Motor neuron (in vitro differentiated cells): ENCODE data around the gene PTPRR. TPM values are rescaled to one million over a fixed set of nuclear protein-coding genes. Genes with fewer than 3 reads are reported as not detected.

Source experiments
- ATAC-seq, 8 experiments: fragments of 200-7000 bp; cut with Tn5 transposase; replicated peaks in 6 of 8; 2 replicates each; pipeline ENCODE4 v1.8.0; 2021; ENCODE audit warnings: mild to moderate bottlenecking in 8 of 8, moderate library complexity in 8 of 8
- H3K27ac ChIP-seq, 2 donors: fragments of 250-450 bp; sonication (Bioruptor Pico); 2 replicates each; pipeline ENCODE4 v1.9.0; 2021; ENCODE audit warnings: antibody characterized with exemption in 2 of 2, mild to moderate bottlenecking in 2 of 2, moderate library complexity in 1 of 2
- H3K4me1 ChIP-seq, 2 donors: fragments of 250-450 bp; sonication (Bioruptor Pico); replicated peaks in 1 of 2; 2 replicates each; pipeline ENCODE4 v1.6.1; 2021; ENCODE audit warnings: antibody characterized with exemption in 2 of 2, mild to moderate bottlenecking in 2 of 2, moderate library complexity in 1 of 2
- H3K4me3 ChIP-seq, 5 donors: fragments of 250-450 bp; sonication (Bioruptor Pico); 2 replicates each; pipeline ENCODE4 v1.9.0; 2021; ENCODE audit warnings: antibody characterized with exemption in 5 of 5, mild to moderate bottlenecking in 5 of 5, moderate library complexity in 4 of 5
- WGBS, 10 experiments: fragments of 450-650 bp; shearing (Covaris generic); methylation state at CpG; one replicate each; pipeline ENCODE4 v1.0.0; 2022; 5-methylcytosine and 5-hydroxymethylcytosine counted together
- in situ Hi-C, 9 experiments: fragments of 400-800 bp; cut with MboI; loops; one replicate each; pipeline ENCODE4 v1.15.0; 2021; ENCODE audit warnings: low sequenced_read_pairs in 9 of 9, low pct_unique_long_range_greater_than_20kb in 2 of 9; ENCODE audit not compliant: unreplicated experiment in 9 of 9
- total RNA-seq, 8 experiments: library from RNA; unstranded; fragments of 300-600 nt; gene quantifications; 2 replicates each; pipeline versions ENCODE4 v1.2.3 to v1.2.4, GENCODE V29; 2022

The PTPRR gene
- total RNA-seq, 8 experiments from 2014 or later, result 0.18 to 3.6 (median 2.1) TPM; not detected in 1

DNA sequence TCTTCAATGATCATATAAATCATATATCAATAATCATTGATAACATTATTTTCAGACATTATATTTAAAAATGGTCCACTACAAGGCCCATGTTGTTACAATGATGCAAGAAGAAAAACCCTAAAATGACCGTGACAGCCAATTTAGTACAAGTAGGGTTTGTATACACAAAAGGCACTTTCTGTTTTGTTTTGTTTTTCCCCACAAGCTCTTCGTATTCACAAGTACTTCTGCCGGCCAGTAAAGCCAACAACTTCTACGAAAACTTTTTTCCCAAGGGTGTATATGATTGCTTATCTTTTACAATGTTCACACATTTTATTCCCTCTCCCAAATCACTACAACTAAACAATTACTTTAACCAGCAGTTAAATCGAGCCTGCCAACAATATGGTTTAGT is 292.9 kb downstream of the PTPRR start:
- in situ Hi-C loops, result no loop called here
- H3K27ac ChIP-seq, result no peak overlapping the region
- 46 to 100% (median 85%) methylated on average over 1 to 5 of the region's 5 CpGs for WGBS, 10 experiments

DNA sequence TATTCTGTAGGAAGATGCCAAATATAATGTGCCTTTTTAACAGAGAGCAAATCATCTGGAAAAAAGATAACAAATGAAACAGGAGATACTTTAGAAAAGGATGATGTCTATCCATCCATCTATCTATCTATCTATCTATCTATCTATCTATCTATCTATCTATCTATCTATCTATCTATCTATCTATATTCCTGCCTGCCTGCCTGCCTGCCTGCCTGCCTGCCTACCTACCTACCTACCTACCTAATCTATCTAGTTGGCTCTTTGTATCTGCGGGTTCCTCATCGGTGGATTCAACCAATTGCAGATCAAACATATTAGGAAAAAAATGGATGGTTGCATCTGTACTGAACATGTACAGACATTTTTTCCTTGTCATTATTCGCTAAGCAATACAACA is 294.4 kb downstream of the PTPRR start:
- no peak overlapping the region for H3K4me3 ChIP-seq
- in situ Hi-C loops, result no loop called here
- no peaks in the 10 kb centered on the region for H3K4me1 ChIP-seq
- no peak overlapping the region for H3K27ac ChIP-seq
- no peak for ATAC-seq
- 40 to 100% (median 94%) methylated on average over 1 to 3 of the region's 3 CpGs; no CpG with 5 or more reads in 1 of the 10 experiments for WGBS, 10 experiments

More for the DNA sequence above, 292.9 kb downstream of the PTPRR start:
- no peak for ATAC-seq
- no peaks in the 10 kb centered on the region for H3K4me1 ChIP-seq
- no peak overlapping the region for H3K4me3 ChIP-seq

DNA sequence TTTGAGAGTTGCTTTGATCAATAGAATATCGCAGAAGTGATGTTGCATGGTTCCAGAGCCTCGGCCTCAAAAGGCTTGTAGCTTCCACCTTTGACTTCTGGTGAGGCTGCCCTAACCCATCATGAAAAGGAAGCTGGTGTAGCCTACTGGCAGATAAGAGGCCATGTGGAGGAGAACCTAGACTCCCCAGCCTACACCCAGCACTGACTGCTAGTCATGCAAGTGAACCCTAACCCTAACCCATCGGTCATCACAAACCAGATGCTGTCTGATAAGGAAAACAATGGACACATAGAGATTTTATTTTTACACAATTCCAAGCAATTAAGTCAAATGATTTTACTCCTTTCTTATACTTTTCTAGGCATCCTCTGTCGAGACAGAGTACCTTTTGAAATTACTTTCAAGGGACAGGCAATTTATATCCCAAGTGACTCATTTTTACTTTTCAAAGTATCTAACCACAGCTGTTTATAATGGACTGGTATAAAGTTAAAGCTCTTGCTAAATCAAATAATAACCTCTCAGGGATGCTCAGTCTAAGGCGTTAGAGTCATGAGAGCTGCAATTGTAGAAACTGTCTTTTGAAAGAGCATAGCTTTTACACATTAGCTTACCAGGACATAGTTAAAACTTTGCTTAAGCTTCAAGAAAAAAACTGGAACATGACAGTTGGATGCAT is 300.9 kb downstream of the PTPRR start:
- H3K4me1 ChIP-seq, result no peaks in the 10 kb centered on the region
- no peak overlapping the region for H3K27ac ChIP-seq
- WGBS, 10 experiments, result 54 to 100% (median 81%) methylated on average over 1 to 5 of the region's 5 CpGs
- in situ Hi-C loops, result no loop called here
- no peak for ATAC-seq
- H3K4me3 ChIP-seq, result no peak overlapping the region

DNA sequence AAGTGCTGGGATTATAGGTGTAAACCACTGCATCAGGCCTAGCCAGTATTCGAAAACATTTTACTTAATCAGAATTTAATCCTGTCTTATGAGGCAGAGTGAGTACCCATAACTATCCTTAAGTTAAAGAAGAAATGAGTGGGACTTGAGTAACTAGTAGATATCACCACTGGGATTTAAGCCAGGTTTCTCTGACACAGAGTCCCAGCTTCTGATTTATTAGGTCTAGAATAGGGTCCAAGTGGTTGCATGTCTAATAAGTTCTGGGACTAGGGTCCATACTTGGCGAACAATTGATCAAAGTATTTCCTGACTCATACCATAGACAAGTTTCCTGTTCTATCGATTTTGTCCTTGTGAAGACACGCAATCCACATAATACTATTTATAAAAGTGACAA is 302.2 kb downstream of the PTPRR start:
- 63 to 100% (median 92%) methylated on average over 1 to 4 of the region's 4 CpGs; no CpG with 5 or more reads in 1 of the 10 experiments for WGBS, 10 experiments
- in situ Hi-C loops, result no loop called here
- H3K4me1 ChIP-seq, result no peaks in the 10 kb centered on the region
- no peak for ATAC-seq
- no peak overlapping the region for H3K4me3 ChIP-seq
- H3K27ac ChIP-seq, result no peak overlapping the region

DNA sequence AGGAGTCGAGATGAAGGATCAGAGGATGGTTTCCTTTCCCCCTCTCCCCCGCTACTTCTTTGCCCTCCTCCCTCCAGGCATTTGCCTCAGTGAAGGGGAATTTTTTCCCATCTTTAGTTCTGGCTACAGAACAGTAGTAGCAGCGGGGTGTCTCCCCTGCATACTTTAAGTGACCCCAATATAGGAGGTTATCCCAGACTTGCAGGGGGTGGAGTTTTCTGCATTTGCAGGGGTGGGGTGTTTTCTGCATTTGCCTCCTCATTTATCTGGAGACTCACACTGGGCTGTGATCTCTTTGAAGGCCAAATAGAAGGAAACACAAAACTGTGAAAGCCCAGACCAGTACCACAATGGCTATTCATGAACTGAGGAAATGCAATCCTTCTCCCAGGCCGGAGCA is 303.1 kb downstream of the PTPRR start:
- no peak overlapping the region for H3K27ac ChIP-seq
- ATAC-seq, result peak in 2 of 8 experiments; percentile 29 to 35
- no peaks in the 10 kb centered on the region for H3K4me1 ChIP-seq
- in situ Hi-C loops, result no loop called here
- WGBS, 10 experiments, result 0 to 100% (median 37%) methylated on average over 1 of the region's 4 CpGs; no CpG with 5 or more reads in 4 of the 10 experiments
- H3K4me3 ChIP-seq, result no peak overlapping the region

DNA sequence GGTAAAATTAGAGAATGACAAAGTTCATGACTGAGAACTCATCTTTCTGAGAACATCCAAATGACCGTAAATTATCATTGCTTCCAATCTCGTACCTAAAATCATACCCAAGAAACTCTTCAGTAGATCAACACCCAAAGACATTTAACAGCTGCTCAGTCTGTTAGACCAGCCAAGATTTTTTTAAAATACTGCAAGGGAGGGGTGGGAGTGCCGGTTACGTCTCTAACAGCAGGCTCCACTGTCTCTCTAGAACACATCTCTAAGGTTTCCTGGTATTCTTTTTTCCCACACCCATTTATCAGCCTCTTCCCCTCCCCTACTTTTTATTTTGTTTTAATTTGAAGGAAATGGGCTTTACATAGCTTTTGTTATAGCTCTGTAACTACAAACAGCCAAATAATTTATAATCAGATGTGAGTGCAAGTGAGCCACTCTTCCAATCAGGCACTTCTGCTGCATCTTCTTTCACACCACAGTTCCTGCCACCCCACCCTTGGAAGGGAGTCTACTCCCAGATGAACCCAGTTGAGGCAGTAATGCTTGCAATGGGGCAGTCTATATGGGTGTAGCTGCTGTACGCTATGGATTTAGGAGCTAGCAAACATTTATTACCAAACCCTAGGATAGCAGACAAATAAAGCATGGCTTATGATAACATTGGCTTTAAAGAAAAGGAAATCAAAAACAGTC is 305.2 kb downstream of the PTPRR start:
- in situ Hi-C loops, result no loop called here
- H3K27ac ChIP-seq, result no peak overlapping the region
- peak in 2 of 8 experiments; percentile 60 to 76 for ATAC-seq

DNA sequence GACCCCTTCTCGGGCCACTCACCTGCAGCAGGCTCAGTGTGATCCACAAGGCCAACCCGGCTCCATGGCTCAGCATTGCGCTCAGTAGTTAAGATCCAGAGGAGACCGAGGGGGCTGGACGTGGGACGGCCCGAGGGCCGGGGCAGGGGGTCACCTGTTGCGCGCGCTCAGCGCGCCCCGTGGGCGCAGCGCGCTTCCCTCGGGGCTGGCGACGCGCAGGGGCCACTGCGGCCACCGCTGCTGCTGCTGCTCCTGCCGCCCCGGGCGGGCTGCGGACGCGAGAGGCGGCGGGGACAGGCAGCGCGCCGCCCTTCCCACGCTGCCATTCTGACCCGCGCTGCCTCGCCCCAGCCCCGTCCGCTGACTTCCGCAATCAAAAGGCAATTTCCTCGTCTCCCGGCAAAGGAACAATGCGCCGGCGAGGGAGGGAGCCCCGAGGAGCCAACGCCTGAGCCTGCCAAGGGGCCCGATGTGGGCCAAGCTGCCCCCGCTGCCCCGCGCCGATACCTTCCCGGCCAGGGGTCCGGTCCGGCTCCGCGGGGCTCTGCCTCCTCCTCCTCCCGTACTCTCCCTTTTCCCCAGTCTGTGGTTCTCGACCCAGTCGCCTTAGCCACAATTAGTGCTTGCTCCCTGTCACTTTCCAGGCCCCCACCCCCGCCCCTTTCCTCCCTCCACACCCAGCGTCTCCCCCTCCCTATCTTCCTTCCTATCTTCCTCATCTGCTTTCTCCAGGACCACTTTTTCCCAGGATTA is 310.6 kb downstream of the PTPRR start:
- in situ Hi-C loops, result no loop called here
- 0% methylated on average over 2 to 4 of the region's 63 CpGs; no CpG with 5 or more reads in 8 of the 10 experiments for WGBS, 10 experiments
- Histone ChIP-seq H3K4me3 (peak overlapping the region; percentile 32 to 47 (median 34)), H3K4me1 (peaks cover 4% of the 10 kb centered on the region in 2 donors), H3K27ac (no peak overlapping the region)
- ATAC-seq, result peak; percentile 77 to 97 (median 92)

More for the DNA sequence above, 305.2 kb downstream of the PTPRR start:
- WGBS, 10 experiments, result 14 to 92% (median 56%) methylated on average over 2 to 5 of the region's 5 CpGs; no CpG with 5 or more reads in 1 of the 10 experiments
- H3K4me3 ChIP-seq, result no peak overlapping the region
- no peaks in the 10 kb centered on the region for H3K4me1 ChIP-seq

DNA sequence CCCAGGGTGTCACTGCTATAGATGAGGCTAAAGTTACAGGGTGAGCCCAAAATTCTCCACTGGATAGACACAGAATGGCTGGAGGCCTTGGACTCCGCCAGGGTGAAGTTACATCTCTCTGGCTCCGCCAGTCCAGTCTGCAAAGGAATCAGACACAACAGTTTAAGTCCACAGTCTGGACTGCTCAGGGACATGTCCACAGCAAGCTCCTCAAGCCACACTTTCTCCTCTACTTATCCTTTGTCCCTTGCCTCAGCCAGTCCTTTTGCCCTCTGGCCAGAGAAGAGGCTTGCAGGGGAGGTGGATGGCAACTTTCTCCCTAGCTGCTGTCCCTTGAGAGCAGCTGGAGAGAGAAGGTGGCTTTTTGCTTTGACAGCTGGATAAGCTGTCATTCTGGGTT is 311.3 kb downstream of the PTPRR start:
- ATAC-seq, result peak in 7 of 8 experiments; percentile 8 to 35 (median 20)
- Histone ChIP-seq H3K27ac (no peak overlapping the region), H3K4me3 (peak overlapping the region in 4 of 5 donors; percentile 32 to 47 (median 38)), H3K4me1 (peaks cover 4% of the 10 kb centered on the region in 2 donors)
- in situ Hi-C loops, result no loop called here
- 100% methylated on average over 1 of the region's 2 CpGs; no CpG with 5 or more reads in 8 of the 10 experiments for WGBS, 10 experiments

DNA sequence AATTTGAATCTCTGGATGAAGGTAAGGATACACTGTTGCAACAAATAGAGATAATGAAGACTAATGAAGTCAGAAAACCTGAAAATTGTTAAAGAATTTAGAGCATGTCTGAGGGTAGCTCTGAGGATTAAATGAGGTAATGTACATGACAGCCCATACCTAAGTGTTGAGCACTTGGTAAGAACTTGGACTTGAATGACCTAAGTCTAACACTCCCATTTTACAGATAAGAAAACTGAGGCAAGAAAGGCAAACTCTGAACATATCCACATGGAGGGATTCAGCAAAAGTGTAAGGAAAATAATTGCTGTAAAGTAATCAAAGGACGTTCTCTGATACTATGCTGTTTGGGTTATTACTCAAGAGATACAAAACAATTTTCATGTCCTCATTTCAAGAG is 312.4 kb downstream of the PTPRR start:
- Histone ChIP-seq H3K4me3 (no peak overlapping the region), H3K27ac (no peak overlapping the region), H3K4me1 (peaks cover 4% of the 10 kb centered on the region in 2 donors)
- in situ Hi-C loops, result no loop called here
- WGBS, 10 experiments, result 29 to 100% (median 100%) methylated on average over 1 of the region's 1 CpG; no CpG with 5 or more reads in 2 of the 10 experiments
- ATAC-seq, result no peak

DNA sequence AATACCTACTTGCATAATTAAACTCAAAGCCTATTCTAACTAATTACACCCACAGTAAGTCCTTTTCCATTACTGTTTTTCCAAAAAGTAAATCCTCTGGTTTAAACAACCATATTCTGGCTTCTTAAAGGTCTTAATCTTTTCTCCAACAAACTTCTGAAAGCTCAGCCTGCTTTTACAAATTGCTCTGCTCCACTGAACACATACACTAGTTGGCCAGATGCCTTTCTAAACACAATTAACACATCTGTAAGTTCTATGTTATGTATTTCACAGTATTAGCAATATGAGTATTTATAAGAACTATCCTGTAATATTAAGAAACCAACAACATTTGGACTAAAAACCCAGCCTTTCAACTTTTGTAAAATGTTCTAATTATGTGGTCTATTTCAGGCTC is 313.4 kb downstream of the PTPRR start:
- no peak overlapping the region for H3K4me3 ChIP-seq
- H3K27ac ChIP-seq, result no peak overlapping the region
- H3K4me1 ChIP-seq, result peaks cover 4% of the 10 kb centered on the region in 2 donors
- in situ Hi-C loops, result no loop called here
- ATAC-seq, result no peak

DNA sequence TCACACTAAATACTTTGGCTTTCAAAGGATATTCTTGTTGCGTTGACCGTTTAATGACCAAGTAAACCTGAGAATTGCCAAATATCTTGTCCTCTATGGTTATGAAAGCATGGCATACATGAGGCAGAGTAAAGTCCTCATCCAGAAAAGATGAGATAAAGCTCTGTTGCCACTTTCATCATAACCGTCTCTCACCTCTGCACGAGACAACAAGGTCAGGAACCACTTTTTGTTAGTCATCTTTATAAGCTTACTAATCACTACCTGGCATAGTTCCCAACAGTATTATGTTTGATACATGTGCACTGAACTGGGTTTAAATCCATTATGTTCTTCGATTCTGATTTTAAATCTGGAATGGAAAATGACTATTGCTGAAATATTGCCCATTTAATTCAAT is 314.6 kb downstream of the PTPRR start:
- Histone ChIP-seq H3K27ac (no peak overlapping the region), H3K4me1 (peaks cover 4% of the 10 kb centered on the region in 2 donors), H3K4me3 (no peak overlapping the region)
- in situ Hi-C loops, result no loop called here
- WGBS, 10 experiments, result 60 to 100% (median 88%) methylated on average over 2 to 5 of the region's 5 CpGs
- ATAC-seq, result no peak

DNA sequence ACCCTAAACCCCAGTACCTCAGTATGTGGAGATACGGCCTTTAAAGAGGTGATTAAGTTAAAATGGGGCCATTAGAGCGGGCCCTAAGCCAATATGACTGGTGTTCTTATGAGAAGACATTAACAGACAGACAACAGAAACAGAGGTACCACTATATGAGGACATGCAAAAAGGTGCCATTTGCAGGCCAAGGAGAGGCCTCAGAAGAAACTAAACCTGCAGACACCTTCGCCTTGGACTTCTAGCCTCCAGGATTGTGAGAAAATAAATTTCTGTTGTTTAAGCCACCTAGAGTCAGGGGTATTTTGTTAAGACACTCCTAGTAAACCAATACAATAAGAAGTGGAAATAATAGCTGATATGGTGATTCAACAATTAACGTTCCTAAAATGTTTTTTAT is 315.9 kb downstream of the PTPRR start:
- Histone ChIP-seq H3K4me1 (peaks cover 4% of the 10 kb centered on the region in 2 donors), H3K27ac (no peak overlapping the region), H3K4me3 (no peak overlapping the region)
- in situ Hi-C loops, result no loop called here
- 56 to 100% (median 89%) methylated on average over 1 to 4 of the region's 4 CpGs; no CpG with 5 or more reads in 1 of the 10 experiments for WGBS, 10 experiments
- ATAC-seq, result no peak

DNA sequence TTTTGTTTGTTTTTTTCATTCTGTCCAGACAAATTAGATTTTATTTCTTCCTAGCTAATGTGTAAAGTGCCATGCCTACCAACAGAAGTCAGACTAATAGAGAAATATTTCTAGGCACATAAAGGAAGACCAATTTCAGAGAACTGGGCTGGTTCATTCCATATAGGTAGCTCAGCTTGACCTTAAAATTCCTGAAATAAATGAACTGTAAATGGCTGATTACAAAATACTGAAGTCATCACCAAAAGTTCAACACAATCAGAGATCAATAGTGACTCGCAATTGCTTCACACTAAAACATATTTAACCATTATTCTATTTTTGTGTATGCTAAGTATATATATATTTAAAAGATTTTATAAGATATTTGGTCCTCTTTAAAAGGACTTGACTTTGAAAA is 317.5 kb downstream of the PTPRR start:
- no peak for ATAC-seq
- Histone ChIP-seq H3K4me1 (no peaks in the 10 kb centered on the region), H3K27ac (no peak overlapping the region), H3K4me3 (no peak overlapping the region)
- WGBS, 10 experiments, result 15 to 92% (median 89%) methylated on average over 1 of the region's 1 CpG; no CpG with 5 or more reads in 5 of the 10 experiments
- in situ Hi-C loops, result no loop called here
